SK-N-SH (cell line): Measurements from ENCODE around the gene CLIC3.

Source experiments
- CTCF ChIP-seq: fragments of 200-600 bp; sonication (generic); IDR thresholded peaks from 2 replicates; pipeline ENCODE4 v1.6.1; 2017; ENCODE audit warnings: antibody characterized with exemption, mild to moderate bottlenecking, moderate library complexity
- EP300 ChIP-seq, 2 experiments: IDR thresholded peaks; 2 replicates each; pipeline versions ENCODE4 v1.4.0 to v1.6.1; 2012; ENCODE audit warnings: borderline replicate concordance in 1 of 2, low read depth in 1 of 2, low read length in 1 of 2
- JUND ChIP-seq: IDR thresholded peaks from 2 replicates; pipeline ENCODE4 v1.4.0; 2012
- MXI1 ChIP-seq: IDR thresholded peaks from 2 replicates; pipeline ENCODE4 v1.6.1; 2012; ENCODE audit warnings: mild to moderate bottlenecking, low read depth, low read length, improper control_type of control experiment
- NRF1 ChIP-seq: IDR thresholded peaks from 2 replicates; pipeline ENCODE4 v1.6.1; 2012; ENCODE audit warnings: low read depth, mild to moderate bottlenecking, low read length
- POLR2AphosphoS5 ChIP-seq: IDR thresholded peaks from 2 replicates; pipeline ENCODE4 v1.6.1; 2012; ENCODE audit warnings: low read depth, low read length
- RCOR1 ChIP-seq: fragments of 150-350 bp; IDR thresholded peaks from 2 replicates; pipeline ENCODE4 v1.6.1; 2017; ENCODE audit warnings: antibody characterized with exemption, low read length
- REST ChIP-seq: IDR thresholded peaks from 2 replicates; pipeline ENCODE4 v1.6.1; 2012; ENCODE audit warnings: mild to moderate bottlenecking, low read depth, low read length, moderate library complexity
- RXRA ChIP-seq: IDR thresholded peaks from 2 replicates; pipeline ENCODE4 v1.4.0; 2012; ENCODE audit warnings: low read depth, mild to moderate bottlenecking, borderline replicate concordance
- TF ChIP-seq, protein P1 (sequence below): IDR thresholded peaks from 2 replicates; pipeline ENCODE4 v1.4.0; 2012; ENCODE audit warnings: low read depth

DNA sequence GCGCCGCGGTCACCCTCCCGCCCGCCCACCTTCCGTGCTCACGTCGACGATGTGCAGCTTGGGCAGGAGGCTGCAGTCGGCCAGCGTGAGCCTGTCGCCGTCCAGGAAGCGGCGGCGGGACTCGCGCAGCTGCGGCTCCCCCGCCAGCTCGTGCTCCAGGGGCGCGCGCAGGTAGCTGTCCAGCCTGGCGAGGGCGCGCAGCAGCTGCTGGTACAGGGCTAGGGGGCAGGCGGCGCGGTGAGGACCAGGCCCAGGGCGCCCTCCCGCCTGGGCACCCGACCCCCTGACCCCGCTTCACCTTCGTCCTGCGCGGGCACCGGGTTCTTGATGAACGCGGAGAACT, 1.5 kb downstream of the CLIC3 start:
- TF ChIP-seq CTCF (no peak), MXI1 (no peak), EP300 (IDR thresholded peaks at IDR 0.05; ENCODE audit: borderline replicate concordance in 1 of 2, low read depth in 1 of 2, low read length in 1 of 2) (no peak), REST (no peak), POLR2AphosphoS5 (no peak), NRF1 (no peak), JUND (no peak), RXRA (no peak), RCOR1 (no peak)
- TF ChIP-seq, protein P1, sequence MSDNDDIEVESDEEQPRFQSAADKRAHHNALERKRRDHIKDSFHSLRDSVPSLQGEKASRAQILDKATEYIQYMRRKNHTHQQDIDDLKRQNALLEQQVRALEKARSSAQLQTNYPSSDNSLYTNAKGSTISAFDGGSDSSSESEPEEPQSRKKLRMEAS, result no peak
